HG02840 (cell line): ENCODE data around the gene RINL.

Experiments used
- ATAC-seq: cut with Tn5 transposase; IDR thresholded peaks from one replicate; pipeline ENCODE4 v1.9.1; 2021; ENCODE audit warnings: mild to moderate bottlenecking, moderate library complexity, moderate number of reproducible peaks; ENCODE audit not compliant: unreplicated experiment, low FRiP score

The RINL gene

GRCh38 chr19:38850976-38851621 is 27.0 kb downstream of the RINL start:
- no peak for ATAC-seq

- peak; percentile 74 for ATAC-seq
These were observed 27.6 kb downstream of the RINL start for GRCh38 chr19:38850436-38850975.

- ATAC-seq: peak; percentile 53
These were observed 28.1 kb downstream of the RINL start, which contains the start of gene HNRNPL for GRCh38 chr19:38849860-38850435. Gene HNRNPL, minus strand, starts transcription at chr19:38849986. Its CDS starts 20 bp downstream, at chr19:38849966.

- ATAC-seq: peak; percentile 25
These were observed 28.8 kb downstream of the RINL start for GRCh38 chr19:38849147-38849859.

GRCh38 chr19:38848299-38849146 is 29.6 kb downstream of the RINL start:
- ATAC-seq: no peak

GRCh38 chr19:38846097-38846496 is 32.0 kb downstream of the RINL start:
- no peak for ATAC-seq

GRCh38 chr19:38845374-38846024 is 32.6 kb downstream of the RINL start:
- ATAC-seq: no peak

GRCh38 chr19:38844093-38844686 is 33.9 kb downstream of the RINL start:
- ATAC-seq: no peak

GRCh38 chr19:38843175-38843758 is 34.8 kb downstream of the RINL start:
- ATAC-seq: no peak

- no peak for ATAC-seq
These were observed 35.5 kb downstream of the RINL start for GRCh38 chr19:38842439-38843174.

GRCh38 chr19:38841787-38842438 is 36.2 kb downstream of the RINL start:
- no peak for ATAC-seq

- no peak for ATAC-seq
These were observed 36.8 kb downstream of the RINL start for GRCh38 chr19:38841180-38841766.

GRCh38 chr19:38840583-38840968 is 37.5 kb downstream of the RINL start:
- no peak for ATAC-seq

GRCh38 chr19:38839816-38840582 is 38.1 kb downstream of the RINL start:
- ATAC-seq: no peak

GRCh38 chr19:38838986-38839761 is 38.9 kb downstream of the RINL start:
- ATAC-seq: no peak
